ENCODE data around the gene CACNA2D1.

GRCh38 chr7:82005056-82005455 is 438.5 kb downstream of the CACNA2D1 start:
- no peak for TF ChIP-seq REST (IDR thresholded peaks at IDR 0.05; ENCODE audit: insufficient read depth in 1 of 2, low read depth in 2 of 2, low read length in 2 of 2)
- no peak for TF ChIP-seq POLR2AphosphoS5 (IDR thresholded peaks at IDR 0.05; ENCODE audit: low read depth, low read length)
